KOPT-K1 (cell line): ENCODE data around the gene RGS9.

Source experiments
- H3K27ac ChIP-seq: fragments of 200-600 bp; sonication (generic); 2 replicates; pipeline ENCODE4 v1.5.1; 2016; ENCODE audit warnings: antibody characterized with exemption, mild to moderate bottlenecking, low read depth, low read length; ENCODE audit not compliant: poor library complexity, severe bottlenecking
- H3K36me3 ChIP-seq: fragments of 200-600 bp; sonication (generic); 2 replicates; pipeline ENCODE4 v1.5.1; 2017; ENCODE audit warnings: antibody characterized with exemption, mild to moderate bottlenecking, low read length, moderate library complexity; ENCODE audit not compliant: insufficient read depth
- H3K9me3 ChIP-seq: fragments of 200-600 bp; sonication (generic); 2 replicates; pipeline ENCODE4 v1.5.1; 2017; ENCODE audit warnings: antibody characterized with exemption, low read length, mild to moderate bottlenecking; ENCODE audit not compliant: insufficient read depth, poor library complexity, severe bottlenecking

The RGS9 gene

GRCh38 chr17:65259696-65260485 is 122.7 kb downstream of the RGS9 start:
- Histone ChIP-seq H3K27ac (no peak overlapping the region), H3K9me3 (peaks cover 10% of the 10 kb centered on the region), H3K36me3 (no peaks in the 10 kb centered on the region)

GRCh38 chr17:65260626-65261025 is 123.5 kb downstream of the RGS9 start:
- Histone ChIP-seq H3K27ac (no peak overlapping the region), H3K36me3 (no peaks in the 10 kb centered on the region), H3K9me3 (peaks cover 9% of the 10 kb centered on the region)

- Histone ChIP-seq H3K36me3 (no peaks in the 10 kb centered on the region), H3K9me3 (peaks cover 4% of the 10 kb centered on the region)
These were observed 124.0 kb downstream of the RGS9 start for GRCh38 chr17:65261152-65261551.

GRCh38 chr17:65261682-65262636 is 124.8 kb downstream of the RGS9 start:
- no peak overlapping the region for H3K27ac ChIP-seq
- H3K36me3 ChIP-seq, result no peaks in the 10 kb centered on the region
- no peaks in the 10 kb centered on the region for H3K9me3 ChIP-seq

More at GRCh38 chr17:65261152-65261551, 124.0 kb downstream of the RGS9 start:
- H3K27ac ChIP-seq, result no peak overlapping the region

GRCh38 chr17:65265276-65265675 is 128.1 kb downstream of the RGS9 start:
- no peak overlapping the region for H3K27ac ChIP-seq
- H3K36me3 ChIP-seq, result no peaks in the 10 kb centered on the region
- H3K9me3 ChIP-seq, result no peaks in the 10 kb centered on the region

GRCh38 chr17:65268832-65269231 is 131.7 kb downstream of the RGS9 start:
- H3K9me3 ChIP-seq, result no peaks in the 10 kb centered on the region
- H3K27ac ChIP-seq, result no peak overlapping the region
- H3K36me3 ChIP-seq, result no peaks in the 10 kb centered on the region

- no peak overlapping the region for H3K27ac ChIP-seq
These were observed 133.5 kb downstream of the RGS9 start for GRCh38 chr17:65270499-65271253.

GRCh38 chr17:65271296-65271695 is 134.1 kb downstream of the RGS9 start:
- H3K9me3 ChIP-seq, result no peaks in the 10 kb centered on the region
- no peak overlapping the region for H3K27ac ChIP-seq

More at GRCh38 chr17:65270499-65271253, 133.5 kb downstream of the RGS9 start:
- Histone ChIP-seq H3K9me3 (no peaks in the 10 kb centered on the region), H3K36me3 (no peaks in the 10 kb centered on the region)

More at GRCh38 chr17:65271296-65271695, 134.1 kb downstream of the RGS9 start:
- H3K36me3 ChIP-seq, result no peaks in the 10 kb centered on the region
